ENCODE data around the gene NHS.

NHS gene

DNA sequence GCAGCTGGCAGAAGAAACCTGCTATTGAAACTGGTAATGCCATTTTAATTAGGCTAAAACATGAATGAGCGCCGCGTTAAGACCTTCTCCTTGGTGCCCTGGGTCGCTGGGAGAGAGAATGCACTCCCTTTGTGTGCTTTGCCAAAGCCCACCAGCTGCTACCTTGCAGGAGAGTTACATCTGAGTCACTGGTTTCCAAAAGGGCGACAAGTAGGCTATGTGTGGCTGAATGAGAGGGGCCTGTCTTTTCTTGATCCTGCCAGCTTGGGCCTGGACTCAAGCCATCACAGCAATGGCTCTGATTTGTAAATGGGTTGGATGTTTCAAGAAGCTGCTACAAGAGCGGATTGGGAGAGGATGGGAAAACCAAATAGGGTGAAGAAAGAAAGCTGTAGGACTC lies 81.5 kb downstream of the NHS start:
- no peak for DNase-seq

DNA sequence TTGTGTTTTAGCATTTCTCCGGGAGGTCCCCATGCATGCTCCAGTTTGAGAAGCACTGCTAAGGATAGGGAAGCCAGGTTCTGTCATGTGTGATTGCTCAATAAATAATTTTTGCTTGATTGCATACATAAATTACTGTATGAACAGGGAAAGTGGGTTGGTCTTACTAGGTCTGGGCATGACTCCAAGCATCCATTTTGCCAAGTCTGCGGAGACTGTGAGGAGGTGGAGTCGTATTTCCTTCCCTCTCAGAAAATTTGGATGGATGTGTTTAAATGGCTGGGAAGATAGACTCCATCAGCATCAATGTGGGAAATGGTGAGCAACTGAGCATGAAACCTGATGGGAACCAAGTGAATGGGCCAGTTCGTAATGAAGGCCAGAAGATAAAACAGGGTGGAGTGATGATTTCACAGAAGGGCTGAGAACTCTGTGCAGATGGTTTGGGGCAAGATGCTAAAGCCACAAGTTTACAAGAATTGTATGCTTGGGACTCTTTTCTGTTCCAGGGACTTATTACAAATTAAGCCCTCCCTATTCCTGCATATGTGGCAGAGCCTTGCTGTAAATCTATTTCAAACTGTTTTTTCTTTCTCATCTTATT lies 84.1 kb downstream of the NHS start:
- DNase-seq, result no peak

DNA sequence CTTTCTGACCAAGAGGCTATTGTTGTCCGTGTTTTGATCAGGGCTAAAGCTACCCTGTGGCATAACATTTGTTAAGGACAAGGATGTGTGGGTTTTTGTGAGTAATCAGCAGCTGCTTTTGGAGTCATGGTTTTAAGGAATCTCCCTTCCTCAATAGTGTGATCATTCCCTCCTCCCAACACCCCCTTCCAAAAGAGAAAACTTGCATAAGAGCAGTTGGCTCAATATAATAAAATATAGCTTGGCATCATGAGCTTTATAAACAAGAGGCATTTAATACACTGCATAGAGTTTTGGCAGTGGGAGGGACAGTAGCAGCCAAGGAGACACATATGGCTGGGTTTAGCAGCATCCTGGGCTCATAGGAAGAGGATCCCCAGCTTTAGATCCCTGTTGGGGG lies 84.7 kb downstream of the NHS start:
- DNase-seq, result no peak

DNA sequence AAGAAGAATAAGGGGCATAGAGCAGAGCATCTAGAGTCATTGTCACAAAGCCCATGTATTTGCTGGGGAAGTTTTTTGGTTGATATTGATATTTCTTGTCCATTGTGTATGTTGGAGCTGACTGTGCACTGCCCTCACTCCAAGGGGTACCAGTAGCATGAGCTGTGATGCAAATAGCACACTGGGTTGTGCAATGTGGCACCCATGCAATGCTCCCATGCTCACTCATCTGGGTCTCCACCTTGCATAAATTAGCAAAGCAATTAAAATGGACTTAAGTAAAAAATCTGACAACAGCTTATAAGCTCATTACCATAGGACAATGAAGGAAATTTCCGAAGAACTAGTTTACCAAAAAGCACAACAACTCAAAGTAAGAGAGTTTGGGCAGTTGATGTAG lies 87.9 kb downstream of the NHS start:
- DNase-seq, result no peak

DNA sequence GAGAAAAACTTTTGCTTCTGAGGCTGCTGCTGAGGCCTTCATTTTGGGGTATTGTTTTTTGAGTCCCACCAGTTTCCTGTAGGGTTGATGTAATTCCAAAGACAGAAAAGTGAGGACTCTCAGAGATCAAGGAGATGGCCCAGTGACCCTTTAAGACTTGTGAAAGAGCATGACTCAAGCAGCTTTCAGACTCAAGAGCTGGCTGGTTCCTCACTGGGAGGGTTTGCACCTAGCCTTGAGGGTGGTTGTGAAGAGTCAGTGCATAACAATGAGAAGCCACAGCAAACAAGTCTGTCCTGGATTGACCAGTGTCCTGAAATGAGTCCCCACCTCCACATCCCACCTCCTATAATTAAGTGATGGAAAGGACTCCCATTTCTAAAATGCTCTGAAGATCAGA lies 89.2 kb downstream of the NHS start:
- DNase-seq, result no peak

DNA sequence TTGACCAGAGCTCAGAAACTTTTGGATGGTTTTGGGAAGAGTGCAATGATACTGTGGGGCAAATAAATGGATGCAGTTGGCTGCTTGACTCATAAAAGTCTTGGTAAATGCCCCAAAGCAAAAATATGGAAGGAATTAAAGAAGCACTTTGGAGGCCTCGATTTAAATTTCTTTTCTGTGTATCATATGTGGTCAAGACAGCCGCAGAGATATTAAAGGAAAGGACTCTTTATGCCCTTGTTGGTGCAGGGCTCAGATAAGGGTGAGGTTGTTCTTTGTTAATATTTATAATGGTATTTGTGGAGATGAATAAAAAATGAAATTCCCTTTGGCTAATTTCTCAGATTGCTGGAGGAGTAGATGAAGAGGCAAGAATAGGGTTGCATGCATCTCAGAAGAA lies 90.2 kb downstream of the NHS start:
- no peak for DNase-seq

DNA sequence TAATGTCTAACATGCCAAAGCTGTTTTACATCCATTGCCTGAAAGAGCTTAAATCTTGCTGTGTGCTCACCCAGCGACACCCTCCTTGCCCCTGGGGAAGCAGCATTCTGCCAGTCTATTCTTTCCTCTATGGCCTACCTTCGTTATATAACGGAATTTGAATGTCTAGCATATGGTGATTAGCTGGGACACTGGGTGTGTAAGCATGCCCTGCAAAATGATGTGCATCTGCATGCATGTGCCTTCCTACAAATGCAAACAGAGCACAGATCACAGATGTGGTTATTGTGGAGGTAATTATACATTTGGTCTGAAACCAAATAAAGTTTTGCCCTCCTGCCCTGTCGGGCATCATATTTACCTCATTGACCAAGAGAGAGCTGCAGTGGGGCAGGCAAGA lies 90.8 kb downstream of the NHS start:
- DNase-seq, result no peak

DNA sequence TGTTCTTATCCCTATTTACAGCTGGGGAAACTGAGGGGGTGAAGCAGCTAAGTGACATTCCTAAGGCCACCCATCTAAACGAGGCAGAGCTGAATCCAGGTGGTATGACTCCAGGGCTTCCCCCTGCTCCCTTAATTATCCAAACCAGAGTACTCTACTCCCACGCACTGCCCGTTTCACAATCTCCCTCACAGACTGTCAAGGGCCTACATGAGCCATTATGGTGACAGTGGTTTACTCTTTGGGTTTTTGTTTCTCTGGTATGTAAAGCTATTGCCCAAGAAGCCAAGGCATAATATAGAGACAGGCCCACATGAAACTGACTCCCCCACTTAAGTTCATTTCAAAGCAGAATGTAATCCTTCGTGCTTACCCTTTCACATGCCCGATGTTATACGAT lies 95.1 kb downstream of the NHS start:
- DNase-seq, result no peak

DNA sequence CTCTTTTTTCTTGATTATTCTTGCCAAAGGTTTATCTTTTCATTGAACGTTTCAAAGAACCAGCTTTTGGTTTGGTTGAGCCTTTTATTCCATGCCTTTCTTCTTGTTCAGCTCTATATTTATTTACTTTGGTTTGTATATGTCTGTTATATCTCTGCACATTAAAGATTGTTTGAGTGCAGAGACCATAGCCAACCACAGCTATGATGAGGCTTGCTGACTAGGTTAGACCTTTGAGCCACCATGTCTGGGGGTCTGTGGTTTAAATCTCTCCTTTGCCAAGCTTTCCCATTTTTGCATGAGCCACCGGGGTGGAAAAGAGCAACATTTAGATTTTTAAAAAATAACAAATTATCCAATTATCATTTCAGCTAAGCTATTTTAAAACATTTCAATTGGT lies 96.1 kb downstream of the NHS start:
- DNase-seq, result no peak

DNA sequence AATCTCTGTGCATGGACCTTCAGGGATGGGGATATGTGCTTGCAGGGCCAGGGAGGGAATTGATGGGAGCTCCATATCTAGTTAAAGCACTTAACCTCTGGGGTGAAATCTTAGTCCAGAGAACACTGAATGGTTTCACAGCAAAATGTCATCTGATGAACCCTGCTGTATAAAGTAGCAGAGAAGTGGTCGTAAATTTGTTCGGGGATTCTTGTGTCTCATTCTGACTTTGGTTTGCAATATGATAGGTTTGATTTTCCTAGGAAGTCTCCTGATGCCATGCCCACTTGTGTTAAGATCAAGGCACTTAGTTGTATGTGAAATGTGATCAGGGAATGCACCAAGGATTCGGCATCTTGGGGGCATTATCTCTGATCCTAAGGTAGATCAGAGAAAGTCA lies 96.9 kb downstream of the NHS start:
- DNase-seq, result no peak

DNA sequence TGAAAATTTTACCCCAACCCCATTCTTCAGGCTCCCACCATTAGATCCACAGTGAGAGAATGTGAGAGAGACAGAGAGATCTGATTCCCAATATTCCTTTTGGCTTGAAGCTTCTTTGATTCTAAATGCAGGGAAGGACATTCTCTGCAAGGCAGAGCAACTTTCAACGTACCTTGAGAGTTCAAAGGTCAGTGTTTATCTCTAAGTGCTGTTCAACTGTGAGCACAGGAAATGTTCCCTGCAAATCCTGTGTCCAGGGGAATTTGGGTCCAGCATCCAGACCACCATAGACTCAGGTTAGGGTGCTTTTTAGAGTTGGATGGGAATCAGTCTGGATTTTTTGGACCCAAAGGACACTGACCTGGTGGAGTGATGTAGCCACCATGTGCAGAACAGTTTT lies 97.4 kb downstream of the NHS start:
- DNase-seq, result no peak

DNA sequence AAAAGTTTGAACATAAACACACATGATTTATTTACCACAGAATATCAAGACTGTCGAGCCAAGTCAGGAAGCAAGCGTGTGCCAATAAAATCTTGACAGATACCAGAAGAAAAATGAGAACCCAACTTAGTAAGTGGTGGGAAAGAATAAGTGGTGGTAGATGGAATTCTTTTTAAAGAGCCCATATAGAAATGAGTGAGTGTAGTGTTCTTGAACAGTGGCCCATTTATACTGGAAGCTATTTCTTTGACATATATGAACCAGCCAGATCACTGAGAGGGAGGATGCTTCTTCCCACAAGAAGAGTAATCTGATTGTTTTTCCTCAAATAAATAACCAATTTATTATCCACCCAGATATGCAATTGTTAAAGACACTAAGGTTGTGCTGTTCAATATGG lies 98.0 kb downstream of the NHS start:
- no peak for DNase-seq

DNA sequence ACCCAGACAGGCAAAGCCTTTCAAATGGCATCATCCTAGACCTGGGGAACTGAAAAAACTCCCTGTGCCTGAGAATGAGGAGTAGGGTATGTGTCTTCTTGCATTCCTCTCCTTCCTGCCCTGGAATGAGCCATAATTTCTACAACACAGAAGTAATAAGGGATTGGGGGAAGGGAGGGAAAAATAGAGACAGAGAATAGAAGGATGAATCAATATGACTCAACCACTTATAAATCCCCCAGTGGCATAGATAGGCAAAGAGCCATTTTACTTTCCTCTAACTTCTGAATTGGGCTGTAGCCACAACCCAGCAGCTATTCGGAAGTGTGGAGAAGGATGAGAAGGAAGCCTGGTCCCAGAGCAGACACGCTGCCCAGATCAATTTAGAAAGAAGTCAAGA lies 99.9 kb downstream of the NHS start:
- no peak for DNase-seq

DNA sequence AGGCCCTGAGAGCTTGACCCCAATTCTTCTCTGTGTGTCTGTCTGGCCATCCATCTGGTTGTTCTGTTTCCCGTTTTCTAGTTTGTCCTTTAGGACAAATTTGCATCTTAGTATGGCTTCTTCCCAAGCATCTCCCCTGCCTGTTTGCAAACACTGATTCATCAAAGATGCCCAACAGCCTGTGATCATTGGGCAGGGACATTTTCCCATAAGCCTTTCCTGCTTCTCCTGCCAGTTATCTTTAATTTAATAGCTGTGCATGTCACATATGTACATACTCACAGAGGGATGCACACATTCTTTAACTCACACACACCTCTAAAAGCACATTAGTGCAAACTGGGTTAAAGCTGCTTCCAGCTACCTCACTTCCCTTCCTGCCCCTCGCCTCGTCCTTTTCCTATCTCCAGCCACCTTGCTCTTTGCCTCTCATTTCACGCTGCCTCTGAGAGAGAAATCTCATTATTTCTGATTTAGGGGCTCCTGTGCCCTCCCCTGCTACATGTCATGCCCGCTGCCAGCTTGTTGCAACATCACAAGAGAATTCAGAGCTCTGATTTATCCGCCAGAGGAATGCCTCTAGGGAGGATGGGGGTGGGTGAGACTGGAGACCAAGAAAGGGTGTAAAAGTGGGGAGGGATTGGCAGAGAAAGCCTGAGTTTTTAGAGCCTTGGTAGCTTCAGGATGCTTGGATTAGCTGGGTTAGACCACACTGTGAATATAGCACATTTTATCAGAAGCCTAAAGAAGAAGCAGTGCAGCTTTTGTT lies 100.6 kb downstream of the NHS start:
- no peak for DNase-seq

DNA sequence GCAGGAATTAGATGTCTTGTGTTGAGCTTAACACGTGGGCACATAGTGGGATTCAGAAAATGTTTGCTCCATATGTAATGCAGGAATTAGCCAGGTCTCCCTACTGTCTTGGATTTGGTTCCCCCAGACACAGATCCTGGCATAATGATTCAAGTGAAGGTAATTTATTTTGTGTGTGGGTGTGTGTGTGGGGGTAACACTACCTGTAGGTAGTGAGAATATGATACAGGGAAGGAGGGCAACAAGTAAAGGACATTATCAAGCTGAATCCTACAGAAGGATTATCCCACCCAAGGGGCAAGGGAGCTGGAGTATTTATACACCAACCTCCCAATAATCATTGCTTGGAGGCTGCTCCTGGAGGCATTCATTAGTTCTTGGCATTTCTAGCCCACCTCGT lies 101.4 kb downstream of the NHS start:
- no peak for DNase-seq

DNA sequence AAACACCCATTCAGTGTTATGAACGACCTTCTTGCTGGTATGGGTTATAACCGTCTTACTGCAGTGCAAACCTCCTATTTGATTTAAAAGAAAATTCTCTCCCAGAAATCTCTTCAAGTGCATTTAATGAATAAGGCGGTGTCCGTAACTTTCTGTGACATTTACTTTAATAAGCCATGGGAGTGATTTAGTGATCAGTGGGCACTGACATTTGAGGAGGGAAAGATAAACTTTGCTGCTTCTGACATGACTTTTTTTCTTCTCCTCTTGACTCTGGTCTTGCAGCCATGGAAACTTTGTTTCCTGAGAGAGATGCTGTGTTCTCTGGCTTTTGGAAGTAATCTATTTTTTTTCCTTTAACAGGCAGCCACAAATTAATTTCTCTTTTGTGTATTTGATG lies 106.1 kb downstream of the NHS start:
- no peak for DNase-seq

DNA sequence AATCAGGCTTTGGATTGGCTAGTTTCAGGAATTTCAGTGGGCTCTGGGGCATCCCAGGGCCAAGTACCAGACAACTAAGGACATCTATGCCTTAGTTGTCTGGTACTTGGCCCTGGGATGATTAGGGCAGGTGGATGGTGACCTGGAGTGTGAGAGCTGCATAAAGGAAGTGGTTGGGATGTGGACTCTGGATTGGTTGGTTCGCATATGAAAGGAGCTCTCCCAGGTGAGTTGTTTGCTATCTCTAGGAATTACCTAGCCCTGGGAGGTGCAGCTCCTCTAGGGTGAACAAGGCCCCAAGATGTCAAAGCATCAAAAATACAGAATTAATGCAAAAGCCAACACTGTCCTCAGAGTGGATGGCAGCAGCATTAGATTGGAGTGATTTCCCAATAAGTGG lies 109.6 kb downstream of the NHS start:
- DNase-seq, result no peak

DNA sequence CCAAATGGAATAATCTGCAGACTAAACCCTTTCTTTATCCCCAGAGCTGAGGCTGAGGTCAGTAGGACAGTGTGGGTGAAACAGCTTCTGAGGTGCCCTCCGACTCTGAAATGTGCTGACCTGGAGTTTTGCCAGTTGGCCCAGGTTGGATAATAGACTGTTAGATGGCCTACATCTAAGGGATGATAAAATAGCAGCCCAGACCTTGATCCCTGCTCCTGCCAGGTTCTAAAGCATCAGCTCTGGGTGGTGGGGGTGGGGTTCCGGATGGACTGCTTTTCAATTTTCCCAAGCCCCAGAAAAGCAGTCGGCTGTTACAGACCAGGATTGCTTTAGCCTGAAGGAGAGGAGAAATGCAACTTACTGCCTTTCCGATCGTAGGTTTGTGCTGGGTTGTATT lies 110.4 kb downstream of the NHS start:
- DNase-seq, result no peak

DNA sequence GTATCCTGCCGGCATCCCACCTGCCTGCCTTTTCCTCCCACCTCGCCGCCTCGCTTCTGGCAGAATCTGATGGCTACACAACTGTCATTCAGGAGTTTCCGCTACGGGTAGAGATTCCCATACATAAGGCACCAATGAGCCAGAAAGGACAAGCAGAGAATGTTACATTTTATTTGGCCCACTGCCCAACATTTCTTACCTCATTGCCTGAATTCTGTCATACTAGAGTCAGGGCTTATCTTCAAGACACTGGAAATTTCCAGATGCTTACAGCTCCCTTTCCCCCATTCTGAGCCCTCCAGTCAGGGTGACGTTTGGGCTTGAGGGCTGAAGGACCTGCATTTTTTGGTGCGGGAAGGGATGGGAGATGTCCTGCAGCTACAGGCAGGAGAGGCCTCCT lies 113.0 kb downstream of the NHS start:
- DNase-seq, result no peak

DNA sequence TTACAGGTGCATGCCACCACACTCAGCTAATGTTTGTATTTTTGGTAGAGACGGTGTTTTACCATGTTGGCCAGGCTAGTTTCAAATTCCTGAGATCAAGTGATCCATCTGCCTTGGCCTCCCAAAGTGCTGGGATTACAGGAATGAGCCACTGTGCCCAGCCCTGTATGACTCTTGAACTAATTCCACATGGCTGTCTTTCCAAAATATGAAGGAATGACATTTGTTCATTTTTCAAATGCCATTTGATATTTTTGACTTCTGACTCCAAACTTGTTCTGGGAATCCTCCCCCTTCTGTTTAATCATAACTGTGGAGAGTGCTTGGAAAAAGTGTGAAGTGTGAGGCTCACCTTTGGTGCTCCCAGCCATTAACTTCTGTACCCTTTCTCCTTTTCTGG lies 119.2 kb downstream of the NHS start:
- DNase-seq, result no peak

DNA sequence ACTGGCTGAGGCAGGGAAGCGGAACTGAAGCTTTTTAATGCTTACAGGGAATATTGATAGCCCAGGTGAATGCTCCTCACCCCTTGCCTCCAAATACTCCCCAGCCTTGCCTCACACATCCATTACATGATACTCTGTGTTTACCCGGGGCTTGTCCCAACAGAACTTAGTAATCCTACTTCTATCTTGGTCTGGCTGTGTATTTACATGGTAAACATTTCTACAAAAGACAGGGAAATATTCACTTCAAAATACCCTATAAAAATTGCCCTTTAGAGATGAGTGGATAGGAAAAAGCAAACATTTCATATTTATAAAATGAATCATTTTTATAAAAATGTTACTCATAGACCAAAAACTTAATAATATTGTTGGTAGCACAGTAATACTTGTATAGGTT lies 120.1 kb downstream of the NHS start:
- DNase-seq, result no peak

DNA sequence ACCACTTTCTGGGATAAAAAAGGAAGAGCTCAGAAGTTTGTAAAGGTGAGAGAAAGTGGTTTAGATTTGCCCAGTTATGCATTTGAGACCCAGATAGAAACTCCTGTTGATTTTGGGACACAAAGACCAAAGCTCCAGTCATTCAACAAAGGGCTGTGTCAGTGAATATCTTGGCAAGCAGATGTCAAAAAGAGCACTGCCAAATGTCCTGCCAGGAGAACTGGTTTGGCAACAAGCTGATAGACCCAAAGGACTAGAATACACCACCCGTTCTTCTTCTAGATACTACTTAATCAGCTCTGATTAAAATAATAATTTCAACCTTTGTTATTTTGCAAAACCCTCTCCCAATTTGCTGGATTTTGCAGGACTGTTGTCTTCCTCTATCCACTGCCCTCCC lies 121.4 kb downstream of the NHS start:
- DNase-seq, result no peak

DNA sequence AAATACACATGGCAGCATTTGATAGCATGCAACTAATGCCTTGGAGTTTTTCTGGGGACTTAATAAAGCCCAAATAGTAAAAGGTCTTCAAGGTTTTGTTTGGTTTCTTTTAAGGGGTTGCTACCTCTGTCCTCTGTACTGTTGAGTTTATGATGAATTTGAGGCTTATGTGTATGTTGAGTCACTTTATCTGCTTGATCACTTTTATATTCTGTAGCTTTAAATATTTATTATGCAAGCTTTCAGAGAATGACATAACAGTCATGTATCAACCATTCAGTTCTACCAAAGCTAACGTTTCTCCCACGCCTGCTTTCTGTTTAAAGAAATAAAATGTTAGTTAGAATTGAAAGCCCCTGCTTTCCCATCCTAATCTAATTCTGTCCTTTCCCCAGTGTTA lies 122.2 kb downstream of the NHS start:
- DNase-seq, result no peak

DNA sequence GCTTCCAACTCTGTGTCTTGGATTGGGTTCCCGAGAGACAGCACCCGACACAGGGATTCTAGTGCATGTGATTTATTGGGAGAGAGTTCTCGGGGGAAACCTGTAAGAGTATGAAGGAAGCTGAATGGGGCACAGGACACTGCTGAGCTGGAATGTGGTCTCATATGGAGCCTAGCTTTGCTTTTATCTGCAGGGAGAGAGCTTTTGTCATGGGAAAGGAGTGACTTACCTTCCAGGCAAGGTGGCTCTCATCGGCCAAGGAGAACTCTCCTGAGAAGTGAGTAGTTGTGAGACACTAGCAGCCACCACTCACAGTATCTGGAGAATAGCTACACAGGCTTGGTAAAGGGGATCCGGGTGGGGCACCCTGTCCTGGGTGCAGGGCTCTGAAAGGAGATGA lies 124.5 kb downstream of the NHS start:
- DNase-seq, result no peak

DNA sequence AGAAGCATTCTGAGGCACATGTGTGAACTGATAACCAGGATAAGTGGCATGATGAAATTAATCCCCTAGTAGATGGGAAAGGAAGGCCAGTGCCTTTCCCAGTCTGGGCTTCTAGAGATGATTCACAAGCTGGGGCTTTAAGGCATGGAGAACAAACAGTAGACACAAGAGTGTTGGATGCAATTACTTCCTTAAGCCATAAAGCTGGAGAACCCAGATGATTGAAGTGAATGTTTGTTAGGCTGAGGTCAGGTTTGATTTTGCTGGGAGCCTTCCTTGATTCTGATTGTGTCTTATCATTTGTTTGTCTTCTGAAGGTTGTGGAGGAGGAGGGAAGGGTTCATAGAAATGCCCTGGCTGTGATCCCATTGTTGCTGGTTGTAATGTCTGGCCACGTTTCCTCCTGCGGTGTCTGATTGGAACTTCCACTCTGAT lies 125.2 kb downstream of the NHS start:
- no peak for DNase-seq

Data from NCI-H774 (cell line).